Neuronal stem cell (in vitro differentiated cells): ENCODE data around the gene KCNN3.
A peak's percentile ranks its signal among the peaks of the same experiment; 100 is the strongest.

Source experiments
- DNase-seq: peaks from one replicate; pipeline ENCODE4 v3.0.0-alpha.2; 2013; ENCODE audit warnings: low spot score
- H2AFZ ChIP-seq: one replicate; pipeline ENCODE4 v1.6.1; 2013; ENCODE audit warnings: mild to moderate bottlenecking, low read length, inconsistent platforms
- H2AK5ac ChIP-seq: 2 replicates; pipeline ENCODE4 v1.6.1; 2013; ENCODE audit warnings: low read depth, mild to moderate bottlenecking, inconsistent platforms, low read length, moderate library complexity, mixed read lengths
- H2BK120ac ChIP-seq: 2 replicates; pipeline ENCODE4 v1.6.1; 2013; ENCODE audit warnings: low read depth, mild to moderate bottlenecking, inconsistent platforms, low read length, moderate library complexity, mixed read lengths
- H2BK12ac ChIP-seq: one replicate; pipeline ENCODE4 v1.6.1; 2013; ENCODE audit warnings: low read length, inconsistent platforms
- H2BK15ac ChIP-seq: 2 replicates; pipeline ENCODE4 v1.6.1; 2013; ENCODE audit warnings: mild to moderate bottlenecking, low read length, inconsistent platforms, mixed read lengths
- H2BK5ac ChIP-seq: one replicate; pipeline ENCODE4 v1.6.1; 2013; ENCODE audit warnings: inconsistent platforms, mild to moderate bottlenecking, low read length, moderate library complexity
- H3K14ac ChIP-seq: one replicate; pipeline ENCODE4 v1.6.1; 2013; ENCODE audit warnings: low read length, inconsistent platforms
- H3K18ac ChIP-seq: 2 replicates; pipeline ENCODE4 v1.6.1; 2013; ENCODE audit warnings: low read length, inconsistent platforms
- H3K23ac ChIP-seq: 2 replicates; pipeline ENCODE4 v1.6.1; 2013; ENCODE audit warnings: low read depth, mild to moderate bottlenecking, mixed read lengths, low read length, inconsistent platforms; ENCODE audit not compliant: poor library complexity
- H3K27ac ChIP-seq: replicated peaks from 3 replicates; pipeline ENCODE4 v1.5.1; 2013; ENCODE audit warnings: low read length, inconsistent platforms
- H3K27me3 ChIP-seq, 3 experiments: 2 replicates each; pipeline ENCODE4 v1.6.1; 2013; ENCODE audit warnings: low read length in 3 of 3, mild to moderate bottlenecking in 2 of 3, inconsistent platforms in 1 of 3, low read depth in 1 of 3, mixed read lengths in 1 of 3, moderate library complexity in 1 of 3; ENCODE audit not compliant: control insufficient read depth in 3 of 3, insufficient read depth in 3 of 3
- H3K36me3 ChIP-seq, 2 donors: replicated peaks in 1 of 2; 2 replicates each; pipeline ENCODE4 v1.6.1; 2013; ENCODE audit warnings: low read length in 2 of 2; ENCODE audit not compliant: control insufficient read depth in 2 of 2, insufficient read depth in 2 of 2
- H3K4ac ChIP-seq: 2 replicates; pipeline ENCODE4 v1.6.1; 2013; ENCODE audit warnings: inconsistent platforms, mild to moderate bottlenecking, low read length, moderate library complexity
- H3K4me1 ChIP-seq, 2 donors: 1 replicate in 1 of 2; 2 replicates in 1 of 2; pipeline ENCODE4 v1.6.1; 2013; ENCODE audit warnings: low read length in 2 of 2, low read depth in 1 of 2; ENCODE audit not compliant: control insufficient read depth in 2 of 2, insufficient read depth in 1 of 2
- H3K4me2 ChIP-seq: one replicate; pipeline ENCODE4 v1.6.1; 2013; ENCODE audit warnings: mild to moderate bottlenecking, low read length, inconsistent platforms; ENCODE audit not compliant: insufficient read depth, poor library complexity, severe bottlenecking
- H3K4me3 ChIP-seq, 2 donors: 2 replicates each; pipeline ENCODE4 v1.5.1; 2013; ENCODE audit warnings: low read length in 2 of 2, mild to moderate bottlenecking in 2 of 2, inconsistent platforms in 1 of 2, moderate library complexity in 1 of 2
- H3K79me1 ChIP-seq: one replicate; pipeline ENCODE4 v1.6.1; 2013; ENCODE audit warnings: low read depth, mild to moderate bottlenecking, inconsistent platforms, low read length, moderate library complexity
- H3K9ac ChIP-seq: one replicate; pipeline ENCODE4 v1.6.1; 2013; ENCODE audit warnings: mild to moderate bottlenecking, low read depth, low read length, inconsistent platforms; ENCODE audit not compliant: poor library complexity
- H3K9me3 ChIP-seq, 2 donors: replicated peaks in 1 of 2; 2 replicates each; pipeline versions ENCODE3 to v1.6.1; 2013; ENCODE audit warnings: low read length in 2 of 2, mild to moderate bottlenecking in 2 of 2, inconsistent platforms in 1 of 2, low read depth in 1 of 2, mixed read lengths in 1 of 2, moderate library complexity in 1 of 2; ENCODE audit not compliant: control insufficient read depth in 2 of 2, insufficient read depth in 1 of 2
- H4K8ac ChIP-seq: one replicate; pipeline ENCODE4 v1.6.1; 2013; ENCODE audit warnings: low read depth, mild to moderate bottlenecking, inconsistent platforms, low read length, moderate library complexity
- H4K91ac ChIP-seq: one replicate; pipeline ENCODE4 v1.6.1; 2013; ENCODE audit warnings: low read length, low read depth, mild to moderate bottlenecking, inconsistent platforms; ENCODE audit not compliant: poor library complexity
- WGBS, 2 donors: extraction: QIAGEN DNeasy Blood & Tissue Kit; methylation state at CpG; one replicate each; pipeline ENCODE4 v1.1.7; 2013; ENCODE audit warnings: missing lambda C conversion rate in 2 of 2, mixed read lengths in 1 of 2; ENCODE audit not compliant: insufficient read length in 2 of 2, insufficient replicate concordance in 1 of 2; ENCODE audit errors: extremely low coverage in 2 of 2; 5-methylcytosine and 5-hydroxymethylcytosine counted together

Gene KCNN3

DNA sequence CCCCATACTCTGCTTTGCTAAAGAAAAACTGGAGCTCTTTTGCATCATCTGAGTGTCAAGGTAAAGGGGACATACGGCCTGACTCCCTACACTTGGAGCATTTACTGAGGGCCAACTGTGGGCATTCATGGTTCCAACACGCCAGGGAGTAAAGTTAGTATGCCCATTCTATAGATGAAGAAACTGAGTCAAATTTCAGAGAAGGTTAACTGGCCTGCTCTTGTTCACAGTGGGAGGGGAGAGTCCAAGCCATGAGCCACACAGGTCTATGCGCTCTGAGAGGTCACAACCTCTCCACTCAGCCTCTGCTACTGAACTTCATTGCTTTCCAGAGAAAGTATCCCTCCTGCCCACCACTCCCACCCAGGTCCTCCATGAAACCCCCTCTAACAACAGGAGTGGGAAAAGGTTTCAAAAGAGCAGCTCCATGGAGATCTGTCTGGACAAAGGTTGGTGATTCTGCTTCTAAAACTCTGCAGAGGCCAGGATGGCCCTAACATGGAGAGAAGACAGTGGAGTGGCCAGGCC is 6.8 kb upstream of the KCNN3 start:
- no peak for DNase-seq
- WGBS, 2 donors: no CpG with 5 or more reads among the region's 3 CpGs
- no peaks in the 10 kb centered on the region for H3K79me1 ChIP-seq
- no peaks in the 10 kb centered on the region for H3K9me3 ChIP-seq
- H3K4me1 ChIP-seq: peaks cover 3 to 6% of the 10 kb centered on the region in 2 donors
- no peak overlapping the region for H4K8ac ChIP-seq
- no peak overlapping the region for H3K4me2 ChIP-seq
- no peak overlapping the region for H3K23ac ChIP-seq
- no peak overlapping the region for H3K18ac ChIP-seq
- H2BK5ac ChIP-seq: no peak overlapping the region
- no peak overlapping the region for H4K91ac ChIP-seq
- no peak overlapping the region for H2BK12ac ChIP-seq
- H2AK5ac ChIP-seq: no peak overlapping the region
- H3K9ac ChIP-seq: no peak overlapping the region
- H3K27me3 ChIP-seq: peaks cover 0 to 70% (median 0%) of the 10 kb centered on the region in 3 experiments
- H3K4ac ChIP-seq: no peak overlapping the region
- H2AFZ ChIP-seq: no peak overlapping the region
- no peaks in the 10 kb centered on the region for H3K36me3 ChIP-seq
- H3K4me3 ChIP-seq: no peak overlapping the region
- H2BK120ac ChIP-seq: no peak overlapping the region
- no peak overlapping the region for H2BK15ac ChIP-seq
- no peak overlapping the region for H3K14ac ChIP-seq
- no peak overlapping the region for H3K27ac ChIP-seq

GRCh38 chr1:154874465-154874864 is 4.4 kb upstream of the KCNN3 start:
- no CpG with 5 or more reads among the region's 5 CpGs for WGBS, 2 donors
- peaks cover 0 to 50% (median 0%) of the 10 kb centered on the region in 3 experiments for H3K27me3 ChIP-seq
- H3K9me3 ChIP-seq: no peaks in the 10 kb centered on the region
- H3K4ac ChIP-seq: no peak overlapping the region
- no peak overlapping the region for H3K23ac ChIP-seq
- no peaks in the 10 kb centered on the region for H3K79me1 ChIP-seq
- H4K91ac ChIP-seq: no peak overlapping the region
- H2BK12ac ChIP-seq: no peak overlapping the region
- H3K36me3 ChIP-seq: no peaks in the 10 kb centered on the region
- peaks cover 5 to 11% of the 10 kb centered on the region in 2 donors for H3K4me1 ChIP-seq
- no peak overlapping the region for H3K4me2 ChIP-seq
- no peak overlapping the region for H3K9ac ChIP-seq
- H2BK5ac ChIP-seq: no peak overlapping the region
- H2AFZ ChIP-seq: no peak overlapping the region
- H3K27ac ChIP-seq: no peak overlapping the region
- no peak overlapping the region for H2BK120ac ChIP-seq
- H4K8ac ChIP-seq: no peak overlapping the region
- no peak overlapping the region for H2AK5ac ChIP-seq
- no peak overlapping the region for H3K18ac ChIP-seq
- DNase-seq: no peak
- H2BK15ac ChIP-seq: no peak overlapping the region
- no peak overlapping the region for H3K4me3 ChIP-seq
- no peak overlapping the region for H3K14ac ChIP-seq

GRCh38 chr1:154873321-154873950 is 3.4 kb upstream of the KCNN3 start:
- Histone ChIP-seq H3K14ac (no peak overlapping the region), H3K9me3 (no peaks in the 10 kb centered on the region), H3K23ac (no peak overlapping the region), H2BK120ac (no peak overlapping the region), H3K4me1 (peaks cover 12 to 14% of the 10 kb centered on the region in 2 donors), H3K4me2 (no peak overlapping the region), H3K79me1 (no peaks in the 10 kb centered on the region), H2BK12ac (no peak overlapping the region), H2AK5ac (no peak overlapping the region), H4K91ac (no peak overlapping the region), H4K8ac (no peak overlapping the region), H3K27me3 (peaks cover 0 to 44% (median 0%) of the 10 kb centered on the region in 3 experiments), H2BK15ac (peak overlapping the region; percentile 25), H3K9ac (no peak overlapping the region), H3K36me3 (no peaks in the 10 kb centered on the region), H3K18ac (no peak overlapping the region), H2BK5ac (no peak overlapping the region), H3K4ac (no peak overlapping the region), H3K4me3 (no peak overlapping the region), H3K27ac (no peak overlapping the region), H2AFZ (no peak overlapping the region)
- WGBS, 2 donors: no CpG with 5 or more reads among the region's 9 CpGs
- DNase-seq: no peak

- no peaks in the 10 kb centered on the region for H3K9me3 ChIP-seq
- no peak overlapping the region for H3K23ac ChIP-seq
- H2AFZ ChIP-seq: no peak overlapping the region
- H3K4me2 ChIP-seq: no peak overlapping the region
- H3K18ac ChIP-seq: no peak overlapping the region
- no peak overlapping the region for H3K9ac ChIP-seq
- H2BK120ac ChIP-seq: no peak overlapping the region
- H3K36me3 ChIP-seq: no peaks in the 10 kb centered on the region
- H3K27me3 ChIP-seq: peaks cover 0 to 46% (median 2%) of the 10 kb centered on the region in 3 experiments
- no peak overlapping the region for H4K8ac ChIP-seq
- no peak overlapping the region for H3K4ac ChIP-seq
- DNase-seq: no peak
- no peak overlapping the region for H2AK5ac ChIP-seq
- H3K27ac ChIP-seq: no peak overlapping the region
- H3K14ac ChIP-seq: no peak overlapping the region
- peaks cover 22 to 28% of the 10 kb centered on the region in 2 donors for H3K4me1 ChIP-seq
- no peak overlapping the region for H2BK5ac ChIP-seq
- no peak overlapping the region for H3K4me3 ChIP-seq
- H4K91ac ChIP-seq: no peak overlapping the region
- H3K79me1 ChIP-seq: peaks cover 5% of the 10 kb centered on the region
- H2BK12ac ChIP-seq: no peak overlapping the region
- no CpG with 5 or more reads among the region's 1 CpG for WGBS, 2 donors
- no peak overlapping the region for H2BK15ac ChIP-seq
Measured at GRCh38 chr1:154871374-154871773, 1.3 kb upstream of the KCNN3 start.
